ENCODE measurements around the gene ANKS3. TPM values are rescaled to one million over a fixed set of nuclear protein-coding genes. Genes with fewer than 3 reads are reported as not detected.

Gene ANKS3
- polyA plus RNA-seq, 1 donor (not counting 4 experiments of a cell fraction or from before 2014, with no cell fraction given) = 11.7 TPM

DNA sequence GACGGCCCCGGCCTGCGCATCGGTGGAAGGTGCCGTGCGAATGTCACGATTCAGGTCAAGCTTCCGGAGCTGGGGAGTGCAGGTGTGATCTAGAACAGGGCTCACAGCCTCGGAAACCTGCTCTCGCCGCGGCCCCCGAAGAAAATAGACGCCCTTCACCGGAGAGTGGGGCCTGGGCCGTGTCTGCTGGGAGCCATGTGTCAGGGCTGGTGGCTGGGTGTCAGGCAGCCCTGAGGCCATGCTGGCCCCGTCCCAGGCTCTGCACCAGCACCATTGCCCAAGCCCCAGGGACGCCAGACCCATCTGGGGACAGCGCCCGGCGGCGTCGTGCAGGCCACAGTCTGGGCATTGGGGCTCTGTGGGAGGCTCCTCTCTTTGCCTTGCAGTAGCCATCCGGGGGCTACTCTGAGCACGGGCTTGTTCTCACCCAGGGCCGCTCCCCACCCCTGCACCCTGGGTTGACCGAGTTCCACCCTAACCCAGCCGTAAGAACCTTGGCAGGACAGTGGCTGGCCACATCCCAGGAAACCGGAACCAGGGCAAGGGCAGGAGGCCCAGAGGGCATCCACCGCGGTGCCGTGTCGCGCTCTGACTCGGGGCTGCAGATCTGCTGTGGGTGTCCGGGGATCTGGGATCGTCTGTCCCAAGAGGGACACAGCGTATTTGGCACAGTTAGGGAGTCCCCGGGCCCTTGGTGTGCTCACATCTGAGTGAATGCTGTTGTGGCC is 46.0 kb downstream of the ANKS3 start:
- Histone ChIP-seq H3K9me3 (ENCODE audit: control insufficient read depth, low read depth, low read length) (no peaks in the 10 kb centered on the region), H3K9me1 (ENCODE audit: control insufficient read depth, extremely low read depth, insufficient read depth, low read length) (no peaks in the 10 kb centered on the region), H3K9ac (ENCODE audit: control insufficient read depth, extremely low read depth, insufficient read depth, low read length) (no peak overlapping the region), H3K79me2 (ENCODE audit: control insufficient read depth, insufficient read depth, low read length) (no peaks in the 10 kb centered on the region), H2AFZ (ENCODE audit: control insufficient read depth, low read length) (no peak overlapping the region), H3K4me2 (ENCODE audit: control insufficient read depth, extremely low read depth, insufficient read depth, low read depth, low read length) (no peak overlapping the region), H3K4me1 (ENCODE audit: control insufficient read depth, extremely low read depth, insufficient read depth, low read length) (peaks cover 12% of the 10 kb centered on the region), H3K4me3 (ENCODE audit: control insufficient read depth in 2 of 3, extremely low read depth in 1 of 3, insufficient read depth in 2 of 3, low read depth in 1 of 3, low read length in 3 of 3) (no peak overlapping the region), H4K20me1 (ENCODE audit: control insufficient read depth, extremely low read depth, insufficient read depth, low read length) (no peaks in the 10 kb centered on the region), H3K27me3 (ENCODE audit: control insufficient read depth, extremely low read depth, insufficient read depth, low read length) (no peaks in the 10 kb centered on the region), H3K36me3 (ENCODE audit: control insufficient read depth in 2 of 2, extremely low read depth in 1 of 2, insufficient read depth in 2 of 2, low read length in 2 of 2) (peaks cover 6 to 32% of the 10 kb centered on the region in 2 experiments), H3K27ac (ENCODE audit: control insufficient read depth, insufficient read depth, low read length) (no peak overlapping the region)
- FAIRE-seq (no peak), DNase-seq (ENCODE audit: low read depth, low spot score) (no peak)
- dilution Hi-C loops (cut with MboI; ENCODE audit: extremely low pct_ligation_motif_present, low sequenced_read_pairs) = no loop called here
- no peak for TF ChIP-seq EZH2 (IDR thresholded peaks at IDR 0.05; ENCODE audit: low read length)
- TF ChIP-seq, protein P1, sequence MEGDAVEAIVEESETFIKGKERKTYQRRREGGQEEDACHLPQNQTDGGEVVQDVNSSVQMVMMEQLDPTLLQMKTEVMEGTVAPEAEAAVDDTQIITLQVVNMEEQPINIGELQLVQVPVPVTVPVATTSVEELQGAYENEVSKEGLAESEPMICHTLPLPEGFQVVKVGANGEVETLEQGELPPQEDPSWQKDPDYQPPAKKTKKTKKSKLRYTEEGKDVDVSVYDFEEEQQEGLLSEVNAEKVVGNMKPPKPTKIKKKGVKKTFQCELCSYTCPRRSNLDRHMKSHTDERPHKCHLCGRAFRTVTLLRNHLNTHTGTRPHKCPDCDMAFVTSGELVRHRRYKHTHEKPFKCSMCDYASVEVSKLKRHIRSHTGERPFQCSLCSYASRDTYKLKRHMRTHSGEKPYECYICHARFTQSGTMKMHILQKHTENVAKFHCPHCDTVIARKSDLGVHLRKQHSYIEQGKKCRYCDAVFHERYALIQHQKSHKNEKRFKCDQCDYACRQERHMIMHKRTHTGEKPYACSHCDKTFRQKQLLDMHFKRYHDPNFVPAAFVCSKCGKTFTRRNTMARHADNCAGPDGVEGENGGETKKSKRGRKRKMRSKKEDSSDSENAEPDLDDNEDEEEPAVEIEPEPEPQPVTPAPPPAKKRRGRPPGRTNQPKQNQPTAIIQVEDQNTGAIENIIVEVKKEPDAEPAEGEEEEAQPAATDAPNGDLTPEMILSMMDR (optimal IDR thresholded peaks at IDR 0.05 in 1 of 3, IDR thresholded peaks at IDR 0.05 in 1 of 3, conservative IDR thresholded peaks at IDR 0.05 in 1 of 3; ENCODE audit: extremely low read depth in 1 of 3, insufficient read depth in 2 of 3, low read length in 3 of 3) = no peak

DNA sequence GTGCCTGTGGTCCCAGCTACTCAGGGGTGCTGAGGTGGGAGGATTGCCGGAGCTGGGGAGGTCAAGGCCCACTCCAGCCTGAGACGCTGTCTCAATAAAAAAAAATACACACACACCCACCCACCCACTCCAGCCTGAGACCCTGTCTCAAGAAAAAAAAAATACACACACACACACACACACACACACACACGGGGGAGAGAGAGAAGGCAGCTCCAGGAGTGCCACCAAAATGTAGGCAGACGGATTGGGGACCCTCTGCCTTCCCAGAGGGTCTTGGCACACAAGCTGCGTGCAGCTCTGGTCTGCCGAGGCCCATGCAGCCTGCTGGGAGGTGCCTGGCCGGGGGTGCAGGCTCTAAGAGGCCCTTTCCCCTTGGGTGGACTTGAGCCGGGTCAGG is 46.7 kb downstream of the ANKS3 start:
- Histone ChIP-seq H4K20me1 (ENCODE audit: control insufficient read depth, extremely low read depth, insufficient read depth, low read length) (no peaks in the 10 kb centered on the region), H3K4me3 (ENCODE audit: control insufficient read depth in 2 of 3, extremely low read depth in 1 of 3, insufficient read depth in 2 of 3, low read depth in 1 of 3, low read length in 3 of 3) (no peak overlapping the region), H3K4me1 (ENCODE audit: control insufficient read depth, extremely low read depth, insufficient read depth, low read length) (peaks cover 7% of the 10 kb centered on the region), H3K36me3 (ENCODE audit: control insufficient read depth in 2 of 2, extremely low read depth in 1 of 2, insufficient read depth in 2 of 2, low read length in 2 of 2) (peaks cover 9 to 34% of the 10 kb centered on the region in 2 experiments), H3K27me3 (ENCODE audit: control insufficient read depth, extremely low read depth, insufficient read depth, low read length) (no peaks in the 10 kb centered on the region), H2AFZ (ENCODE audit: control insufficient read depth, low read length) (no peak overlapping the region), H3K79me2 (ENCODE audit: control insufficient read depth, insufficient read depth, low read length) (no peaks in the 10 kb centered on the region), H3K9ac (ENCODE audit: control insufficient read depth, extremely low read depth, insufficient read depth, low read length) (no peak overlapping the region), H3K4me2 (ENCODE audit: control insufficient read depth, extremely low read depth, insufficient read depth, low read depth, low read length) (no peak overlapping the region), H3K9me1 (ENCODE audit: control insufficient read depth, extremely low read depth, insufficient read depth, low read length) (no peaks in the 10 kb centered on the region), H3K27ac (ENCODE audit: control insufficient read depth, insufficient read depth, low read length) (no peak overlapping the region), H3K9me3 (ENCODE audit: control insufficient read depth, low read depth, low read length) (no peaks in the 10 kb centered on the region)
- no peak for DNase-seq (ENCODE audit: low read depth, low spot score)
- dilution Hi-C loops (cut with MboI; ENCODE audit: extremely low pct_ligation_motif_present, low sequenced_read_pairs) = no loop called here
- TF ChIP-seq, protein P1 (optimal IDR thresholded peaks at IDR 0.05 in 1 of 3, IDR thresholded peaks at IDR 0.05 in 1 of 3, conservative IDR thresholded peaks at IDR 0.05 in 1 of 3; ENCODE audit: extremely low read depth in 1 of 3, insufficient read depth in 2 of 3, low read length in 3 of 3) = no peak
- no peak for TF ChIP-seq EZH2 (IDR thresholded peaks at IDR 0.05; ENCODE audit: low read length)
- FAIRE-seq = no peak

Measured in keratinocyte (primary cell).